NB4 (cell line): ENCODE measurements around the gene DPP10.

ENCODE experiments used
- DNase-seq: peaks from one replicate; pipeline ENCODE4 v3.0.0; 2010; ENCODE audit warnings: low read depth
- H3K4me3 ChIP-seq: one replicate; pipeline ENCODE4 v1.5.1; 2011; ENCODE audit warnings: mild to moderate bottlenecking, low read depth, low read length, moderate library complexity
- MYC ChIP-seq: IDR thresholded peaks from 2 replicates; pipeline ENCODE4 v1.6.1; 2011; ENCODE audit warnings: low read depth, low read length
- POLR2A ChIP-seq: IDR thresholded peaks from 2 replicates; pipeline ENCODE4 v1.6.1; 2011; ENCODE audit warnings: mild to moderate bottlenecking; ENCODE audit not compliant: insufficient read length; ENCODE audit errors: extremely low read depth
- TF ChIP-seq, protein P1 (sequence below): IDR thresholded peaks from one replicate; pipeline ENCODE4 v1.5.1; 2012; ENCODE audit warnings: low read depth, low read length
- TF ChIP-seq, protein P2 (sequence below): IDR thresholded peaks from 2 replicates; pipeline ENCODE4 v1.6.1; 2011; ENCODE audit warnings: low read depth, low read length

DPP10 gene

DNA sequence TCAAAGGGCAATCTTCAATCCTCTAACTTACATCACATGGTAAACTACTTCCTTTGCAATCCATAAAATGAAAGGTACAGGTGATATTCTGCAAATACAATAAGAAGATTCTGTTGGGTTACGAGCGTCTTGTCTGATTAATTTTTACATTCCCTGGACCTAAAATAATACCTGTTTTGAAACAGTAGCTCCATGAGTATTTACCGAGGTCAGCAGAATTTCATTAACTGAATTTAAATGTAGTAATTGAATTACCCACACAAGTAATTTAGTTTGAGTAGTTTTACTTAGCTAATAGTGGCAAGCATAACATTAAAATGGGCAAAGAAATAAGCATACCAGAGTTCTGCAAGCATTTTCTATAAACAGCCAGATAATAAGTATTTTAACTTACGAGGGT lies 652.0 kb downstream of the DPP10 start:
- DNase-seq, result no peak
- H3K4me3 ChIP-seq, result no peak overlapping the region
- TF ChIP-seq, protein P1, sequence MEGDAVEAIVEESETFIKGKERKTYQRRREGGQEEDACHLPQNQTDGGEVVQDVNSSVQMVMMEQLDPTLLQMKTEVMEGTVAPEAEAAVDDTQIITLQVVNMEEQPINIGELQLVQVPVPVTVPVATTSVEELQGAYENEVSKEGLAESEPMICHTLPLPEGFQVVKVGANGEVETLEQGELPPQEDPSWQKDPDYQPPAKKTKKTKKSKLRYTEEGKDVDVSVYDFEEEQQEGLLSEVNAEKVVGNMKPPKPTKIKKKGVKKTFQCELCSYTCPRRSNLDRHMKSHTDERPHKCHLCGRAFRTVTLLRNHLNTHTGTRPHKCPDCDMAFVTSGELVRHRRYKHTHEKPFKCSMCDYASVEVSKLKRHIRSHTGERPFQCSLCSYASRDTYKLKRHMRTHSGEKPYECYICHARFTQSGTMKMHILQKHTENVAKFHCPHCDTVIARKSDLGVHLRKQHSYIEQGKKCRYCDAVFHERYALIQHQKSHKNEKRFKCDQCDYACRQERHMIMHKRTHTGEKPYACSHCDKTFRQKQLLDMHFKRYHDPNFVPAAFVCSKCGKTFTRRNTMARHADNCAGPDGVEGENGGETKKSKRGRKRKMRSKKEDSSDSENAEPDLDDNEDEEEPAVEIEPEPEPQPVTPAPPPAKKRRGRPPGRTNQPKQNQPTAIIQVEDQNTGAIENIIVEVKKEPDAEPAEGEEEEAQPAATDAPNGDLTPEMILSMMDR, result no peak
- TF ChIP-seq POLR2A, result no peak
- TF ChIP-seq, protein P2, sequence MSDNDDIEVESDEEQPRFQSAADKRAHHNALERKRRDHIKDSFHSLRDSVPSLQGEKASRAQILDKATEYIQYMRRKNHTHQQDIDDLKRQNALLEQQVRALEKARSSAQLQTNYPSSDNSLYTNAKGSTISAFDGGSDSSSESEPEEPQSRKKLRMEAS, result no peak
- no peak for TF ChIP-seq MYC

- TF ChIP-seq MYC, result no peak
- TF ChIP-seq, protein P2, result no peak
- TF ChIP-seq POLR2A, result no peak
- TF ChIP-seq, protein P1, result no peak
- no peak for DNase-seq
- no peak overlapping the region for H3K4me3 ChIP-seq
Observed at GRCh38 chr2:115105966-115106365, 663.5 kb downstream of the DPP10 start.

- no peak for DNase-seq
- H3K4me3 ChIP-seq, result no peak overlapping the region
- TF ChIP-seq, protein P2, result no peak
- TF ChIP-seq, protein P1, result no peak
- TF ChIP-seq POLR2A (no peak), MYC (no peak)
Observed at GRCh38 chr2:115115135-115115534, 672.7 kb downstream of the DPP10 start.

DNA sequence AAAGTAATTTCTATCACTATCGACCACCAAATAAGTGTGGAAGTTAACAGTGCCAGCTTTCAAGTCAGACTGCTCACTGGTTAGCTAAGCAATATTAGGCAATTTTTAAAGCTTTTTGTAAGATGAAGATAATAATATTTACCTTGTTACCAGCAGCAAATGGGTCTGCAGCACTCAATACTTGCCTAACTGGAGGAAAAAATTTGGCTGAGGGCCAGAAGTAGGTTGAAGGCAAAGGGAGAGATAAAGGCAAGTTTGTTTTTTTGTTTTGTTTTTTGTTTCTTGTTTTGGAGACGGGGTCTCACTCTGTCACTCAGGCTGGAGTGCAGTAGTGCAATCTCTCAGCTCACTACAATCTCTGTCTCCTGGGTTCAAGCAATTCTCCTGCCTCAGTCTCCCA lies 675.9 kb downstream of the DPP10 start:
- DNase-seq, result no peak
- H3K4me3 ChIP-seq, result no peak overlapping the region
- TF ChIP-seq MYC (no peak), POLR2A (no peak)
- TF ChIP-seq, protein P1, result no peak
- TF ChIP-seq, protein P2, result no peak

GRCh38 chr2:115119086-115119485 lies 676.6 kb downstream of the DPP10 start:
- no peak overlapping the region for H3K4me3 ChIP-seq
- DNase-seq, result no peak
- TF ChIP-seq, protein P2, result no peak
- TF ChIP-seq MYC (no peak), POLR2A (no peak)
- TF ChIP-seq, protein P1, result no peak

DNA sequence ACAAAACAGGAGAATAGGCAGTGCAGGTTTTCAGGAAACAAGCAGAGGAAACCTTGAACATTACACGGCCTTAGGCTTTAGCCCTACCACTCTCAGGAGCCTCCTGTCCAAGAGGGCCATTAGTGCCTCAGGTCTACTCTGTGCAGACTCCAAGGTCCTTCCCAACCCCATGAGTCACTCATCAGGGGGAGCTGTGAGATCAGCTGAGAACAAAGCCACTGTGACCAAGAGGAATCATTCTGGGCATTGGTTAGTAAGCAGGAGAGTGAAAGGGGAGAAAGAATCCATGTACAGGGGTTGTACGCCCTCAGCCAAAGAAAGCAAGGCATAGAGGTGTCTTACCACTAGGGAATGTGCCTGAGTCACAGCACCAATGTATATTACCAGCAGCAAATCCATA lies 680.3 kb downstream of the DPP10 start:
- DNase-seq, result no peak
- no peak overlapping the region for H3K4me3 ChIP-seq
- TF ChIP-seq, protein P1, result no peak
- TF ChIP-seq POLR2A (no peak), MYC (no peak)
- TF ChIP-seq, protein P2, result no peak
